Type B pancreatic cell (in vitro differentiated cells): Measurements from ENCODE around the gene DHRS3. TPM values are rescaled to one million over a fixed set of nuclear protein-coding genes. Genes with fewer than 3 reads are reported as not detected.

Source experiments
- DNase-seq: peaks from one replicate; pipeline ENCODE4 v3.0.0; 2021; ENCODE audit warnings: mixed read lengths; ENCODE audit not compliant: unreplicated experiment; ENCODE audit errors: extremely low spot score
- H3K27ac Mint-ChIP-seq: 2 replicates; pipeline ENCODE4 v1.8.0; 2021; ENCODE audit warnings: mild to moderate bottlenecking, mixed read lengths
- H3K27me3 Mint-ChIP-seq: 2 replicates; pipeline ENCODE4 v1.8.0; 2021; ENCODE audit warnings: mixed read lengths
- H3K36me3 Mint-ChIP-seq: 2 replicates; pipeline ENCODE4 v1.8.0; 2021; ENCODE audit warnings: mixed read lengths
- H3K4me1 Mint-ChIP-seq: one replicate; pipeline ENCODE4 v1.8.0; 2021; ENCODE audit warnings: mixed read lengths; ENCODE audit not compliant: unreplicated experiment
- H3K4me3 Mint-ChIP-seq: 2 replicates; pipeline ENCODE4 v1.8.0; 2021; ENCODE audit warnings: mild to moderate bottlenecking, mixed read lengths
- H3K9me3 Mint-ChIP-seq: 2 replicates; pipeline ENCODE4 v1.8.0; 2021; ENCODE audit warnings: mixed read lengths
- total RNA-seq: library from RNA; stranded (reverse); gene quantifications from 2 replicates; pipeline ENCODE4 v1.2.1, GENCODE V29; 2021; ENCODE audit warnings: low replicate concordance
- TF ChIP-seq, protein P1 (sequence below): fragments of 200-600 bp; sonication (generic); conservative IDR thresholded peaks from 2 replicates; pipeline ENCODE4 v1.5.0; 2021; ENCODE audit warnings: antibody characterized with exemption, mild to moderate bottlenecking

The DHRS3 gene
- total RNA-seq, 1 donor from 2014 or later, result 143 TPM

DNA sequence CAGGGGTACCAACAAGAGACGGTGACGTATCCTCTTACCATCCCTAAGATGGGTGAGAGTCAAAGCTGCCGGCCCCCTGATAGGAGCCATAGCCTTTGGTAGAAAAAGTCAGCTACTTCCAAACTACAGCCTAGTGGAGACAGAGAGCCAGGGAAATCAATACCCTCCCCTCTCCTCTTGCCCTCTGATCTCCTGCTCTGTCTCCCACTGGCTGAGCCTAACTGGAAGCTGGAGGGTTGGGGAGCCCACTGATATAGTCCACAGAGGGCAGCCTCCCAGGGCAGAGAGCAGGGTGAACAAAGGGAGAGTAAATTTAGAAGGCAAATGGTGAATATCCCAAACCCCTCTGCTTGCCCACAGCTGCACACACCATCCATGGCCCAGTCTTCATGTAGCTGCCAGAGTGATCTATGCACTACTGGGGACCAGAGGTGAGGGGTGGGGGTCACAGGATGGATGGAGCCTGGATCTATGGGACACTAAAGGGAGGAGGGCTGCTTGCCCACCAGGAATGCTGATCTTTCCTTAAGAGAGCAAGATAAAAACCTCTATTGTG is 80.0 kb downstream of the DHRS3 start:
- H3K9me3 Mint-ChIP-seq, result peaks cover 21% of the 10 kb centered on the region
- no peak overlapping the region for H3K27ac Mint-ChIP-seq
- TF ChIP-seq, protein P1, sequence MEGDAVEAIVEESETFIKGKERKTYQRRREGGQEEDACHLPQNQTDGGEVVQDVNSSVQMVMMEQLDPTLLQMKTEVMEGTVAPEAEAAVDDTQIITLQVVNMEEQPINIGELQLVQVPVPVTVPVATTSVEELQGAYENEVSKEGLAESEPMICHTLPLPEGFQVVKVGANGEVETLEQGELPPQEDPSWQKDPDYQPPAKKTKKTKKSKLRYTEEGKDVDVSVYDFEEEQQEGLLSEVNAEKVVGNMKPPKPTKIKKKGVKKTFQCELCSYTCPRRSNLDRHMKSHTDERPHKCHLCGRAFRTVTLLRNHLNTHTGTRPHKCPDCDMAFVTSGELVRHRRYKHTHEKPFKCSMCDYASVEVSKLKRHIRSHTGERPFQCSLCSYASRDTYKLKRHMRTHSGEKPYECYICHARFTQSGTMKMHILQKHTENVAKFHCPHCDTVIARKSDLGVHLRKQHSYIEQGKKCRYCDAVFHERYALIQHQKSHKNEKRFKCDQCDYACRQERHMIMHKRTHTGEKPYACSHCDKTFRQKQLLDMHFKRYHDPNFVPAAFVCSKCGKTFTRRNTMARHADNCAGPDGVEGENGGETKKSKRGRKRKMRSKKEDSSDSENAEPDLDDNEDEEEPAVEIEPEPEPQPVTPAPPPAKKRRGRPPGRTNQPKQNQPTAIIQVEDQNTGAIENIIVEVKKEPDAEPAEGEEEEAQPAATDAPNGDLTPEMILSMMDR, result no peak
- peaks cover 32% of the 10 kb centered on the region for H3K4me1 Mint-ChIP-seq
- DNase-seq, result no peak
- peaks cover 6% of the 10 kb centered on the region for H3K36me3 Mint-ChIP-seq
- no peaks in the 10 kb centered on the region for H3K27me3 Mint-ChIP-seq
- H3K4me3 Mint-ChIP-seq, result no peak overlapping the region

DNA sequence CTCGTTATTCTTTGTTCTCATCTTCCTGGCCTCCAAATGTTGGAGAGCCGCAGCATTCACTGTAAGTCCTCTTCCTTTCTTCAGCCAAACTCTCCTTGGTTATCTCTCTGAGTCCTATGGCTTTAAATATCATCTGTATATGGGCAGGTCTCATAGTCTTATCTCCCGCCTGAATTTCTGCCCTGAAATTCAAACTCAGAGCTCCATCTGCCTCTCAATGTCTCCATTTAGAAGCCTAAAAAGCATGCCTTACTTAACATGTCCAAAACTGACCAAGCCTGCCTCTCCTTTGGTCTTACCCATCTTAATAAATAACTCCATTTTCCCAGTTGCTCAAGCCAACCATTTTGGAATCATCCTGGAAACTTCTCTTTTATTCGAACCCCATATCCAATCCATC is 80.7 kb downstream of the DHRS3 start:
- H3K27ac Mint-ChIP-seq, result no peak overlapping the region
- H3K4me1 Mint-ChIP-seq, result peaks cover 26% of the 10 kb centered on the region

DNA sequence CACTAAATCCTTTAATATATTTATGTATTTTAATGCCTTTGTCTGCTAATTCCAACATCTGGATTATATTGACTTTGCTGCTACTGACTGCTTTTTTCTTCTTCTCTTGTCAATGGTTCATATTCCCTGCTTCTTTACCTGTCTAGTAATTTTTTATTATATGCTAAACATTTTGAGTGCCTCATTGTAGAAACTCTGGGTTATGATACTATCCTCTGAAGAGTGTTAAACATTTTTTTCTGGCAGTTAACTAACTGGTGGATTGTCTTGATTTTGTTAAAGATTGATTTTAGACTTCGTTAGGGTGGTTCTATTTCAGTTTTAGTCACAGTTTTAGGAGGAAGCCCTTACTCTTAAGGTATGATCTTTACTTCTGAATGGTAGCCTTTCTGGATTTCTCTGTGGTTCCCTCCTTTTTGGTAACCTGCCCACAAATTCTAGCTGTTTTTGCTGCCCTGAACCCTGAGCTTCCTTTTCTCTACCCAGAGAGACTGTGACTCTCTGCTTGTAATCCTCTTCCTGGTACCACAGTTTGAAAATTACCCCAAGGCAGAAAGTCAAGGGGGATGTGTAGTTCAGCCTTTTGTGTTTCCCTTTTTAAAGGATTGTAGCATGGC is 81.9 kb downstream of the DHRS3 start:
- no peak for DNase-seq
- H3K9me3 Mint-ChIP-seq, result peaks cover 21% of the 10 kb centered on the region
- H3K27ac Mint-ChIP-seq, result no peak overlapping the region

More for the DNA sequence above, 80.7 kb downstream of the DHRS3 start:
- Mint-ChIP-seq H3K36me3 (peaks cover 6% of the 10 kb centered on the region), H3K4me3 (no peak overlapping the region), H3K9me3 (peaks cover 21% of the 10 kb centered on the region), H3K27me3 (no peaks in the 10 kb centered on the region)
- TF ChIP-seq, protein P1, result no peak
- DNase-seq, result no peak

DNA sequence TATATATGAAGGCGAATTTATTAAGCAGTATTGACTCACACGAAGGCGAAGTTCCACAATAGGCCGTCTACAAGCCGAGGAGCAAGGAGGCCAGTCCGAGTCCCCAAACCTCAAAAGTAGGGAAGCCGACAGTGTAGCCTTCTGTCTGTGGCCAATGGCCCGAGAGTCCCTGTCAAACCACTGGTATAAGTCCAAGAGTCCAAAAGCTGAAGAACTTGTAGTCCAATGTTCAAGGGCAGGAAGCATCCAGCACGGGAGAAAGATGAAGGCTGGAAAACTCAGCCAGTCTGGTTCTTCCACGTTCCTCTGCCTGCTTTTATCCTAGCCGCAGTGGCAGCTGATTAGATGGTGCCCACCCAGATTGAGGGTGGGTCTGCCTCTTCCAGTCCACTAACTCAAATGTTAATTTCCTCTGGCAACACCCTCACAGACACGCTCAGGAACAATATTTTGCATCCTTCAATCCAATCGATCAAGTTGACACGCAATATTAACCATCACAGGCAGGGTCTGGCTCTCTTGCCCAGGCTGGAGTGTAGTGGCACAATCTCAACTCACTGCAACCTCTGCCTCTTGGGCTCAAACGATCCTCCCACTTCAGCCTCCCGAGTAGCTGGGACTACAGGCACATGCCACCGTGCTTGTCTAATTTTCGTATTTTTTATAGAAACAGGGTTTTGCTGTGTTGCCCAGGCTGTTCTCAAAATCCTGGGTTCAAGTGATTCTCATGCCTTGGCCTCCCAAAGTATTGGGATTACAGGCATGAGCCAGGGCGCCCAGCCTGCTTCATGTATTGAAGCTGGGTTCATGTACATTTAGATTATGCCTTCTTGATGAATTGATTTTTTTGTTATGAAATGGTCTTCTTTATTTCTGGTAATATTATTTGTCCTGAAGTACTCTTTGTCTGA is 85.3 kb downstream of the DHRS3 start:
- peaks cover 21% of the 10 kb centered on the region for H3K9me3 Mint-ChIP-seq
- no peaks in the 10 kb centered on the region for H3K27me3 Mint-ChIP-seq
- no peak overlapping the region for H3K4me3 Mint-ChIP-seq
- TF ChIP-seq, protein P1, result no peak
- peaks cover 9% of the 10 kb centered on the region for H3K36me3 Mint-ChIP-seq
- H3K27ac Mint-ChIP-seq, result no peak overlapping the region
- peaks cover 30% of the 10 kb centered on the region for H3K4me1 Mint-ChIP-seq
- DNase-seq, result no peak

More for the DNA sequence above, 81.9 kb downstream of the DHRS3 start:
- H3K4me1 Mint-ChIP-seq, result peaks cover 26% of the 10 kb centered on the region
- no peaks in the 10 kb centered on the region for H3K27me3 Mint-ChIP-seq
- peaks cover 6% of the 10 kb centered on the region for H3K36me3 Mint-ChIP-seq
- no peak overlapping the region for H3K4me3 Mint-ChIP-seq
- TF ChIP-seq, protein P1, result no peak

DNA sequence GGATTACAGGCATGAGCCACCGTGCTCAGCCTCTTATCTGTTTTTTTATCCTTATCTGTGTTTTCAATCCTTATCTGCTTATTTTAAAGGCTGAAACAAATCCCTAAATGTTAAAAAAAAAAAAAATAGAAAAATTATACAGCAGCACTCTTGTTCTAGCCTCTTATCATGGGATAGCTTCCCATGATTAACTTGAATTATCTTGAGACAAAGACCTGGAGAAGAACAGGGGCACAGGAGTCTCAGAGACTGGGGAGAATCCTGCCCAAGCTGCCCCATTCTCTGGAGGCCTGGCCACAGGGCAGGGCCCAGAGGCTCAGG is 86.9 kb downstream of the DHRS3 start:
- peaks cover 11% of the 10 kb centered on the region for H3K9me3 Mint-ChIP-seq
- no peak for DNase-seq
- no peak overlapping the region for H3K4me3 Mint-ChIP-seq
- H3K36me3 Mint-ChIP-seq, result peaks cover 6% of the 10 kb centered on the region
- H3K4me1 Mint-ChIP-seq, result peaks cover 24% of the 10 kb centered on the region
- no peaks in the 10 kb centered on the region for H3K27me3 Mint-ChIP-seq
- TF ChIP-seq, protein P1, result no peak
- H3K27ac Mint-ChIP-seq, result no peak overlapping the region
